KOPT-K1 (cell line): ENCODE measurements around the gene NDUFAF2.
"Not testable (repeated sequence)": the region's sequence is repeated elsewhere in the genome, so short reads cannot be mapped to it uniquely, and the experiment has no call there.

Experiments used
- H3K27ac ChIP-seq: fragments of 200-600 bp; sonication (generic); 2 replicates; pipeline ENCODE4 v1.5.1; 2016; ENCODE audit warnings: antibody characterized with exemption, mild to moderate bottlenecking, low read depth, low read length; ENCODE audit not compliant: poor library complexity, severe bottlenecking
- H3K36me3 ChIP-seq: fragments of 200-600 bp; sonication (generic); 2 replicates; pipeline ENCODE4 v1.5.1; 2017; ENCODE audit warnings: antibody characterized with exemption, mild to moderate bottlenecking, low read length, moderate library complexity; ENCODE audit not compliant: insufficient read depth
- H3K9me3 ChIP-seq: fragments of 200-600 bp; sonication (generic); 2 replicates; pipeline ENCODE4 v1.5.1; 2017; ENCODE audit warnings: antibody characterized with exemption, low read length, mild to moderate bottlenecking; ENCODE audit not compliant: insufficient read depth, poor library complexity, severe bottlenecking

NDUFAF2 gene

DNA sequence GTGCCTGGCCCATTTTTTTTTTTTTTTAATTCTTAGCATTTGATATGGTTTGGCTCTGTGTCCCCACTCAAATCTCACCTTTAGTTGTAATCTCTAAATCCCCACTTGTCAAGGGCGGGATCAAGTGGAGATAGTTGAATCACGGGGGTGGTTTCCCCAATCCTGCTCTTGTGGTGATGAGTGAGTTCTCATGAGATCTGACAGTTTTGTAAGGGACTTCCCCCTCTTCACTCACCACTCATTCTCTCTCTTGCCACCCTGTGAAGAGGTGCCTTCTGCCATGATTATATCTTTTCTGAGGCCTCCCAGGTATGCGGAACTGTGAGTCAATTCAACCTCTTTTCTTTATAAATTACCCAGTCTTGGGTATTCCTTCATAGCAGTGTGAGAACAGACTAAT, 27.2 kb downstream of the NDUFAF2 start:
- H3K36me3 ChIP-seq, result no peaks in the 10 kb centered on the region
- peaks cover 34% of the 10 kb centered on the region for H3K9me3 ChIP-seq
- H3K27ac ChIP-seq, result no peak overlapping the region

DNA sequence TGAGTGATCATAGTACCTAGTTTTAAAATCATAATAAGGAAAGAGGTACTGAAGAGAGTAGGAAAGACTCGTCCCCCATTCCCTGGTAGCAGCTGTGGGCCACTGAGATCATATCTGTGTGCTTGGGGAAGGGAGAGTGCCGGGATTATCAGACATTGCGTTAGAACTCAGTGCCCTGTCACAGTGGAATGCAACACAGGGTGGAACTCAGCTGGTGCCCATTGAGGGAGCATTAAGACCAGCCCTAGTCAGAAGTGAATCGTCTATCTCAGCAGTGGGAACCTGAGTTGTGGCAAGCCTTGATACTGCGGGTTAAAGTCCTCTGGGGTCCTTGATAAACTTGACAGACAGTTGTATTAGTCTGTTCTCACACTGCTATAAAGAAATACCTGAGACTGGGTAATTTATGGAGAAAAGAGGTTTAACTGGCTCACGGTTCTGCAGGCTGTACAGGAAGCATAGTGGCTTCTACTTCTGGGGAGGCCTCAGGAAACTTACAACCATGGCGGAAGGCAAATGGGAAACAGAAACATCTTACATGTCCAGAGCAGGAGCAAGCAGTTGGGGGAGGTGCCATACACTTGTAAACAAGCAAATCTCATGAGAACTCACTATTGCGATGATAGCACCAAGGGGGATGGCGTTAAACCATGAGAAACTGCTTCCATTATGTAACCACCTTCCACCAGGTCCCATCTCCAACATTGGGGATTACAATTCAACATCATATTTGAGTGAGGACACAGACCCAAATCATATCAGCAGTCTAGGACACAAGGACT, 33.1 kb downstream of the NDUFAF2 start:
- H3K27ac ChIP-seq, result no peak overlapping the region
- H3K9me3 ChIP-seq, result peaks cover 6% of the 10 kb centered on the region
- H3K36me3 ChIP-seq, result no peaks in the 10 kb centered on the region

DNA sequence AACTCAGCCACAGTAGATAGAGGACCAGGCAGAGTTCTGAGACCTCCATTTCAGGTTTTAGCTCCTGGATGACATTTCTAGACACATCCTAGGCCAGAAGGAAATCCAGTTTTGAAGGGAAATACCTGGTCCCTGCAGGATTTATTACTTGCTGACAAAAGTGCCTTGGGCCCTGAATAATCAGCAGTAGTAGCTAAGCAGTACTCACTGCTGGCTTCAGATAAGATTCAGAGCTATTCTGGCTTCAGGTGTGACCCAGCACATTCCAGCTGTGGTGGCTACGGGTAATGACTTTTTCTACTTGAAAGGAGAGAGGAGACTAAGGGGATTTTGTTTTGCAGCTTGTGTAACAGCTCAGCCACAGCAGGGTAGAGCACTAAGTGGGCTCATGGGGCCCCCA, 34.0 kb downstream of the NDUFAF2 start:
- Histone ChIP-seq H3K27ac (no peak overlapping the region), H3K9me3 (peaks cover 6% of the 10 kb centered on the region)

DNA sequence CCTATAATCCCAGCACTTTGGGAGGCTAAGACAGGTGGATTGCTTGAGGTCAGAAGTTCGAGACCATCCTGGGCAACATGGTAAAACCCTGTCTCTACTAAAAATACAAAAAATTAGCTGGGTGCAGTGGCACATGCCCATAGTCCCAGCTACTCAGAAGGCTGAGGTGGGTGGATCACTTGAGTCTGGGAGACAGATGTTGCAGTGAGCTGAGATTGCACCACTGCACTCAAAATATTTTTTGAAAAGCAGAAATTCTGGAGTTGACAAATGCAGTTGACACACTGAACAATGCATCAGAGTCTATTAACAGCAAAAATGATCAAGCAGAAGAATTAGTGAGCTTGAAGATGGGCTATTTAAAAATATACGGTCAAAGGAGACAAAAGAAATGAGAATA, 35.5 kb downstream of the NDUFAF2 start:
- H3K27ac ChIP-seq, result no peak overlapping the region
- no peaks in the 10 kb centered on the region for H3K36me3 ChIP-seq
- H3K9me3 ChIP-seq, result peaks cover 7% of the 10 kb centered on the region

More for the DNA sequence above, 34.0 kb downstream of the NDUFAF2 start:
- no peaks in the 10 kb centered on the region for H3K36me3 ChIP-seq

DNA sequence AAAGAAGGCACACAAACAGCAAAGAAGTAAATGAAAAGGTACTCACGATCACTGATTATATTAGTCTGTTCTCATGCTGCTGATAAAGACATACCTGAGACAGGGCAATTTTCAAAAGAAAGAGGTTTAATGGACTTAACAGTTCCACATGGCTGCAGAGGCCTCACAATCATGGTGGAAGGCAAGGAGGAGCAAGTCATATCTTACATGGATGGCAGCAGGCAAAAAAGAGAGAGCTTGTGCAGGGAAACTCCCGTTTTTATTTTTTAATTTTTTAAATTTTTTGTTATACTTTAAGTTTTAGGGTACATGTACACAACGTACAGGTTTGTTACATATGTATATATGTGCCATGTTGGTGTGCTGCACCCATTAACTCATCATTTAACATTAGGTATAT, 37.1 kb downstream of the NDUFAF2 start:
- H3K9me3 ChIP-seq, result peaks cover 13% of the 10 kb centered on the region
- H3K27ac ChIP-seq, H3K36me3 ChIP-seq: not testable (repeated sequence)

DNA sequence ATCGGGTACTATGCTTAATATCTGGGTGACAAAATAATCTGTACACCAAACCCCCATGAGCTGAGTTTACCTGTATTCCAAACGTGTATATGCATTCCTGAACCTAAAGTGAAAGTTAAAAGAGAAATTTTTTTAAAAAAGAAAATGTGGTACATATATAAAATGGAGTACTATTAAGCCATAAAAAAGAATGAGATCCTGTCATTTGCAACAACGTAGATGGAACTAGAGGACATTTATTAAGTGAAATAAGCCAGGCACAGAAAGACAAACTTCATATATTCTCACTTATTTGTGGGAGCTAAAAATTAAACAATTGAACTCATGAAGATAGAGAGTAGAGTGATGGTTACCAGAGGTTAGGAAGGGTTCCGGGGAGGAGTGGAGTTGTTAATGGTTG, 44.8 kb downstream of the NDUFAF2 start:
- no peak overlapping the region for H3K27ac ChIP-seq
- H3K9me3 ChIP-seq, result peaks cover 49% of the 10 kb centered on the region
- no peaks in the 10 kb centered on the region; the same call in 1 of the 2 replicates for H3K36me3 ChIP-seq

DNA sequence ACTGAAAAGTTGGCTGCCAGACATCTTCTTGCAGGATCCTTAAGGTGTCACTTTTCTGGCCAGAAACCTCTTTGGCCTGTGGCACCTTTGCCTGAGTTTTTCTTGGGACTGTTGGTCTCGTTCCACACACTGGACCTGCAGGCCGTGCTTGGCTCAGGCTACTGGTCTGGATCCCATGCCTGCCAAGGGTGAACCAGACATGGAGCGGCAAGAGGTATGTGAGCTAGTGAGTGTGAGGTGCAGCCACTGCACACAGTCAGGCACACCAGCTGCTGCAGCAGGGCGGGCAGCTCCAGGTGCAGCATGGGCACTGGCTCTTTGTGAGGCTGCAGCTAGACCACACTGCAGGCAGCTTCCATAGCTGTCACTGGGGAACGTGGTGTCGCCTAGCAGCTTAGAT, 47.9 kb downstream of the NDUFAF2 start:
- Histone ChIP-seq H3K27ac (no peak overlapping the region), H3K9me3 (peaks cover 42% of the 10 kb centered on the region), H3K36me3 (no peaks in the 10 kb centered on the region; the same call in 1 of the 2 replicates)

DNA sequence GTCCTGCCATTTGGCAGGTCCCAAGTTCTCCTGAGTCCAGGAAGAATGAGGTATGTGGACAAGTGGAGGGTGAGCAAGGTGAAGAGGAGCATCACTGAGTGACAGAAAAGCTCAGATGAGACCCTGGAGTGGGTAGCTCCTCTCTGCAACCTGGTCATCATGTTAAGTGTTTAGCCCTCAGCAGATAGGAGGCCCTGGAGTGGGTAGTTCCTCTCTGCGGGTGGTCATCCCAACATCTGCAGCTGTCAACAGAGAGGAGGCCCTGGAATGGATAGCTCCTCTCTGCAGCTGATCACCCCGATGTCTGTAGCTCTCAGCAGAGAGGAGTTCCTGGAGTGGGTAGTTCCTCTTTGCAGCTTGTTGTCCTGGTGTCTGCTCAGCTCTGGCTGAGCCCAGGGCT, 48.4 kb downstream of the NDUFAF2 start:
- H3K27ac ChIP-seq, result no peak overlapping the region
- no peaks in the 10 kb centered on the region; the same call in 1 of the 2 replicates for H3K36me3 ChIP-seq
- H3K9me3 ChIP-seq, result peaks cover 41% of the 10 kb centered on the region

DNA sequence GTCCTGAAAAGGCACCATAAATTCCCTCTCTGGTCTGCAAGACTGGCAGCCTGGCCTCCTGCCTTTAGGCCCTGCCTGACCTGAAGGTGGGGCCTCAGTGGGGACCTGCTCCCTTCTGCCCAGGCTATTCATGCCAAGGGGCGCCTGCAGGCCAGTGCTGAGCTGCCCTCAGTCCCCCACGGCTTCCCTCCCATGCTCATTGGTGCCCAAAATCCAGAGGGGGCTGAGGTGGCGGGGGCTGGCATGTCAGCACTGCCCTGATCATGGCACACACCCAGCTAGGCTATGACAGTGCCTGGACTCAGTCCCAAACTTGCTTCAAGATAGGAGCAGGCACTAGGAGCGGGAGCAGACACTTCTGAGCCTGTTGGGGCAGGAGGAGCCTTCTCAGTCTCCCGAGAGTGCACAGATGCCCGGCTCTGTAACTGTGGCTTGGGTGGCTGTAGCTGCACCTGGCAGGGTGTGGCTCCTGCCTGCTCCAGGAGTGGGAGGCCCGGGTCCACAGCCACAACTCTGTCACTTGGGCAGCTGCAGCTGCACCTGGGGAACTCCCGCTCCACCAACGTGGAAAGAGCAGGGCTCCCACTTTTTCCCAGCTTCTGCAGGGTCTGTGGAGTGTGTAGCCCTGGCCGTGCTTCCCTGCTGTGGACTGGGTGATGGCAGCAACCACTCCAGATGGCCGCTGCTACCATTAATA, 49.0 kb downstream of the NDUFAF2 start:
- Histone ChIP-seq H3K27ac (no peak overlapping the region), H3K36me3 (no peaks in the 10 kb centered on the region; the same call in 1 of the 2 replicates), H3K9me3 (peaks cover 41% of the 10 kb centered on the region)

DNA sequence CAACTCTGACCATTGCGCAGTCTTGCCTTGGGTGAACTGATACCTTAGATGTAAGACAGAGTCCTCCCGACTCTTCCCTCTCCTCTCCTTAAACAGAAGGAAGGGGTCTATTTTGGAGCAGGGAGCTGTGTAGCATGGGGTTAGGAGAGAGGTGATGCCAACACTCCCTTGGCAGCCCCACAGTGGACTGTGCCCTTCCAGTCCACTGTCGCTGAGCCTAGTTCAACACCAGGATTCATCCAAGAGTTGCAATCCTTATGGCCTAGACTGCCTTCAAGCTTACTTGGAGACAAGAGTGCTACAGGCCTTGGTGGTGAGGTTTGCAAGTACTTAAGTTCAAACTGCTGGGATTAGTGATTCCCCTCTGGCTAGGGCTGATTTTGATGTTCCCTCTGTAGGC, 51.4 kb downstream of the NDUFAF2 start:
- Histone ChIP-seq H3K36me3 (no peaks in the 10 kb centered on the region; the same call in 1 of the 2 replicates), H3K9me3 (peaks cover 38% of the 10 kb centered on the region), H3K27ac (no peak overlapping the region)

DNA sequence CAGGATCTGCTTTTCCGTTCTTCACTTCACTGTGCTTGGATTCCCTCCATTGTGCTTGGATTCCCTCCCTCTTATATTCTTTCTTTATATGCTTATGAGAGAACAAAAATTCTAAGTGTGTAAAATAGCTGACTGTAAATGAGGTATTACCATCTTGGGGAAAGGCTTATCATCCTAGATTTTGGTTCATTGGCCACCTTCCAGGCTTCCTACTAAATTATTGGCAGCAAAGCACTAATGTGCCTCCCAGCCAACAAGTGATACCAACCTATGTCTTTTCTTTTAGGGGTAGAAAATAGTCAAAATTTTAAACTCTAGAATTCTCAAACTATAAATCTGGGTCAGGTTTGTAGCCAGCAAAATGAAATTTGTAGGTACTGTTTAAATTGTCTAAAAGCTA, 52.7 kb downstream of the NDUFAF2 start:
- Histone ChIP-seq H3K36me3 (no peaks in the 10 kb centered on the region; the same call in 1 of the 2 replicates), H3K27ac (no peak overlapping the region), H3K9me3 (peaks cover 28% of the 10 kb centered on the region)

DNA sequence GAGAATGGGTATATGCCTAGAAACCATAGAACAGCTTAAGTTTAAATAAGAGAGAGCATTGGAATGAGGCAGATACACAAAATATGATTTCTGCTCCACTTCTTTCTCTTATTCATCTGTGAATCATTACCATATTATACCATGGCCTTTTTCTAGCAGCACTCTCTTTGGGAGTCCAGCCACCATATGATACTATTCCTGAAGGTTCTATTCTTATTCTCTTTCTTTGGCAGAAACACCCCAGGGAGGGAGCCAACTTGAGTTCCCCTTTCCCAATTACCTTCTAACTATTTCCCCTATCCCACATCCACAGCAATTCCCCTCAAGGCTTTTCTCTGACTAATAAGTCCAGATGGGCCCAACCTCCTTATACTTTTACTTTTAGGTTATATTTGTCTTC, 55.9 kb downstream of the NDUFAF2 start:
- no peaks in the 10 kb centered on the region for H3K9me3 ChIP-seq
- no peaks in the 10 kb centered on the region for H3K36me3 ChIP-seq
- no peak overlapping the region for H3K27ac ChIP-seq

DNA sequence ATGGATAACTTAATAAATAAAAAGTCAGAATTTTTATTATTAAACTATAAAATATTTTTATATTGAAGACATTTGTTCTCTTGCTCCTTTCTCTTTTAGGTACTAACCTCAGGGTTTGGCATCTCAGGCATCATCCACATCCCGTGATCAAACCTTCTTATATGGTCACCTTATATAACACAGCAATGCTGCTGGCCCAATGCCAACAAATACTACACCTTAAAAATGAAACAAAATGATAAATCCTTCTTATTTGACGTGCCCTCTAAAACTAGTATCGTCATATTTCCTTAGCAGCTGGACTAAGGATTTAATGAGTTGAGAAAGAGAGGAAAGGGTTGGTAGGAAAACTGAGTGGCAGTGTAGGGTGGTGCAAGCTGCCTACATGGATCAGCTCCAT, 56.6 kb downstream of the NDUFAF2 start:
- H3K27ac ChIP-seq, result no peak overlapping the region
- H3K9me3 ChIP-seq, result no peaks in the 10 kb centered on the region
- H3K36me3 ChIP-seq, result no peaks in the 10 kb centered on the region

DNA sequence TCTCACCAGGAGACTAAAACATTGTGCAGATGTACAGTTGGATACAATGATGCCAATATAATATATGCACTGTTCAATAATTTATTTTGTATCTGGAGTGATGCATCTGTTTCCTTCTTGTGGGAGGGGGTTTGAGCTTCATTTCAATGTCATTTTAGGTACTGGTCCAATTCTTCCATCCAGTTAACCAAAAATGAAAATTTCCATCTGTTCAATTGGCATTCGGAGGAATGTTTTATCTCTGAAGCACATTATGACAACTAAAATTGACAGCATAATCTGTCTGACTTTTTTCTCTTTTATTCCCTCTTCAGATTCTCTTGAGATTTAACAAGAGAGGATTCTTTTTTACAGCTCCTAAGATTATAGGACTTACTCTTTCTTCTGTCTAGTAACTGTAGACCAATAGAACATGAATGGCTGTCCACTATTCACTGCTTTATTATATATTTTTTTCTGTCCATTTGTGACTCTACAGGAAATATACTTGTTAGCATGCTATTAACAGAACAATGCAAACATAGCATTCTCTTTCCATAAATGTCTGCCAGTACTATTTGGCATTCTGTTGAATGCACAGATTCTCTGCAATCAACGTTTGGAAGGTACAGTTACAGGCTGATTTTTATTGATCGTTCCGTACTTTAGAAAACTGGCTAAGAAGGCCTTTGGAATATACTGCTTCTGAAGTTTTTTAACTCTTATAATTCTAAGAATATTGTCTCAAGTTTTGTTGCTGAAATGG, 57.8 kb downstream of the NDUFAF2 start:
- Histone ChIP-seq H3K36me3 (no peaks in the 10 kb centered on the region), H3K9me3 (no peaks in the 10 kb centered on the region), H3K27ac (no peak overlapping the region)

DNA sequence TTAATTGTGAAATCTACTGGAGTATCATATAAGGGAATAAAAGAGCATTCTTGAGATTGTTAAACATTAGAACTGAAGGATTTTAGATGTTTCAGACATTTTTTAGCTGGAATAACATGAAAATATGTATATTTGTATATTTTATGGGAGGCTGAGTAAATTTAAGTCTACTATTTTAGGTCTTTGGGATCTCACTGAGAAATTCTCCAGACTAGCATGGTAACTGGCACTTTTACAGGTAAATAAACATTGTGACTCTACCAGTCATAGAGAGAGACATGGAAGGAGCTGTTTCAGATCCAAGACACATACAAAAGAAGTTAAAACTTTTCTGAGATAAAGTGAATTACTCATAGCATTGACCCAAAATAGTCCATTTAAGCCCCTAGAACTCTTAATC, 59.4 kb downstream of the NDUFAF2 start:
- Histone ChIP-seq H3K27ac (no peak overlapping the region), H3K36me3 (no peaks in the 10 kb centered on the region), H3K9me3 (no peaks in the 10 kb centered on the region)
